HL-60 (cell line): ENCODE data around the gene BMP6.

ENCODE experiments used
- DNase-seq, 2 experiments: peaks; one replicate each; pipeline ENCODE4 v3.0.0-alpha.2; 2010 to 2020; ENCODE audit warnings: low read depth in 1 of 2, low spot score in 1 of 2
- H3K27ac ChIP-seq: fragments of 250-450 bp; sonication (Bioruptor Pico); replicated peaks from 2 replicates; pipeline ENCODE4 v1.5.1; 2020; ENCODE audit warnings: mild to moderate bottlenecking, moderate library complexity
- H3K27me3 ChIP-seq: fragments of 250-450 bp; sonication (Bioruptor Pico); 2 replicates; pipeline ENCODE4 v1.5.1; 2021; ENCODE audit warnings: mild to moderate bottlenecking, moderate library complexity; ENCODE audit not compliant: insufficient read depth, poor library complexity, severe bottlenecking
- H3K4me3 ChIP-seq: replicated peaks from 2 replicates; pipeline ENCODE4 v1.5.1; 2011; ENCODE audit warnings: mild to moderate bottlenecking, control low read depth, low read length; ENCODE audit not compliant: insufficient read depth
- GABPA ChIP-seq: IDR thresholded peaks from 2 replicates; pipeline ENCODE4 v1.6.1; 2012; ENCODE audit warnings: low read depth
- POLR2AphosphoS5 ChIP-seq: IDR thresholded peaks from 2 replicates; pipeline ENCODE4 v1.6.1; 2012; ENCODE audit warnings: low read depth
- REST ChIP-seq: IDR thresholded peaks from 2 replicates; pipeline ENCODE4 v1.6.1; 2012; ENCODE audit warnings: low read depth; ENCODE audit not compliant: insufficient replicate concordance
- SPI1 ChIP-seq: IDR thresholded peaks from 2 replicates; pipeline ENCODE4 v1.6.1; 2012; ENCODE audit warnings: low read depth, mild to moderate bottlenecking, borderline replicate concordance
- TF ChIP-seq, protein P1 (sequence below): IDR thresholded peaks from one replicate; pipeline ENCODE4 v1.5.1; 2011; ENCODE audit warnings: low read length, control low read depth, inconsistent platforms; ENCODE audit not compliant: insufficient read depth

The BMP6 gene

DNA sequence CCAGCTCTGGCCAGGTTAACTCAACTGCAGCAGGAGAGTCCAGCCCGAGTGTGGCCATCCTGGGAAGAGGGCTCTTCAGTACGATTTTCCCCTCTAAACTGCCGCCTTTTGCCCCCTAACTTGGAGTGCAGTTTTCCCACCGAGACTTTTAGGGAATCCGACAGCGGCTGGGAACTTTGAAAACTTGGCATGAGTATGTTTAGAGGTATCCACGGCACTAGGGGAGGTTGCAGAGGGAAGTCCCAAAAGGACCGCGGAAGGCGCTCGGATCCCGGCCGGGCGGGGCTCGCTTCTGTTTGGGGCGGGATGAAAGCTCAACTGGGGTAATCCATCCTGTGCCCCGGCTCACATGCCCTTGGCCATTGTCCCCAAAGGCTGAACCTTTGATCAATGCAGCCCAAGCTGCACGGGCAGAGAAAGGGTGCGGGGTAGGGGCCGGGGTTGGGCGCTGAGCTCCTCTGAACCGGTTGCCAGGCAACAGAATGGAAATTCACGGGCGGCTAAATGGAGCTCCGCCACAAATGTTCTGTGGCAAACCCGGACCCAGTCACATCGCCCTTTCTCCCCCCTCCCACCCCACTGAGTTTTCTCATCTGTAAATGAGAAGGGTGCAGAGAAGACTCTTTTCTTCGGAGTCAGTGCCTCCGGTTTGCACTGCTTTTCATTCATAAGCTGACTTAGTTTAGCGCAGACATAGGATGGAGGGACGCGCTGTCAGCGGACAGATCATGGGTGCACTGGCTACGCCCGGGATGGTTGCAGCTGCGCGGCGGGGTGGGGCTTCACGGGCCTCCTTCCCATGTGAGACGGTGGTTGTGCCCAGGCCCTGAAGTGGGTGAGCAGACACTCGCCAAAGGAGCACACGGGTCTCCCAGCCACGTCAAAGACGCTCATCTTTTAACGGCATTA is 2.3 kb downstream of the BMP6 start:
- no peak overlapping the region for H3K27ac ChIP-seq
- DNase-seq = peak in 1 of 2 experiments; percentile 14
- H3K27me3 ChIP-seq = peaks cover 54% of the 10 kb centered on the region
- TF ChIP-seq POLR2AphosphoS5 (no peak), REST (no peak), SPI1 (no peak), GABPA (no peak)
- TF ChIP-seq, protein P1, sequence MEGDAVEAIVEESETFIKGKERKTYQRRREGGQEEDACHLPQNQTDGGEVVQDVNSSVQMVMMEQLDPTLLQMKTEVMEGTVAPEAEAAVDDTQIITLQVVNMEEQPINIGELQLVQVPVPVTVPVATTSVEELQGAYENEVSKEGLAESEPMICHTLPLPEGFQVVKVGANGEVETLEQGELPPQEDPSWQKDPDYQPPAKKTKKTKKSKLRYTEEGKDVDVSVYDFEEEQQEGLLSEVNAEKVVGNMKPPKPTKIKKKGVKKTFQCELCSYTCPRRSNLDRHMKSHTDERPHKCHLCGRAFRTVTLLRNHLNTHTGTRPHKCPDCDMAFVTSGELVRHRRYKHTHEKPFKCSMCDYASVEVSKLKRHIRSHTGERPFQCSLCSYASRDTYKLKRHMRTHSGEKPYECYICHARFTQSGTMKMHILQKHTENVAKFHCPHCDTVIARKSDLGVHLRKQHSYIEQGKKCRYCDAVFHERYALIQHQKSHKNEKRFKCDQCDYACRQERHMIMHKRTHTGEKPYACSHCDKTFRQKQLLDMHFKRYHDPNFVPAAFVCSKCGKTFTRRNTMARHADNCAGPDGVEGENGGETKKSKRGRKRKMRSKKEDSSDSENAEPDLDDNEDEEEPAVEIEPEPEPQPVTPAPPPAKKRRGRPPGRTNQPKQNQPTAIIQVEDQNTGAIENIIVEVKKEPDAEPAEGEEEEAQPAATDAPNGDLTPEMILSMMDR = no peak
- H3K4me3 ChIP-seq = no peak overlapping the region

DNA sequence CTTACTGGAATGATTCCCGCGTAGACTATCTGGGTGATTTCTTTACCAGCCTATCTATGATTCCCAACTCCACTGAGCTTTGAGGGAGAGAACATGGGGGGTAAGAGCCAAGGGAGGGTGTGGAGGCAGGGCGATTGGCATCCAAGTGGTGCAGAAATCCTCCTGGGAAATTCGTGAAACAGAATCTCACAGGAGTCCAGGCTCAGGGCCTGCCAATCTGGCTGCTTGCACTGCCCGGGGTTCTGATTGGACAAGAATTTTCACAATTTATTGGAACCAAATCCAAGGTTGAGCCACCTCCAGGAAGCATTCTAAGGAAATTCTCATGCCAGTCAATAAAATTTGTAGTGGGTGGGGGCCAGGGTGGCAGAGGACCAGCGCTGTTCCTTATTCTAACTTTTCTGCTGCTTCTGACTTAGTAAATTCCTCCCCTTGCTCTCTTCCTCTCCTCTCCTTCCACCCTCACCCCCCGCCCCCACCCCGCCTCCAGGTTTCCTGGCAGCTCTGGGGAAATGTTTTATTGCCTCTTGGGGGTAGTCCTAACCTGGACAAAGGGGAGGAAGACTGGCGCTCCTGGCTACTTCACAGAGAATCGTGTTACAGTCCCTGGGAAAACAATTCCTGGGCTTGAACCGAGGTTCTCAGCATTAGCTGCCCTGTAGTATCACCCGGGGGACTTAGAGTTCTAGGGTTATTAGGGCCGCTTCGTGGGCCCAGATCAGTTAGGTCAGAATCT is 3.1 kb downstream of the BMP6 start:
- no peak overlapping the region for H3K27ac ChIP-seq
- no peak overlapping the region for H3K4me3 ChIP-seq
- DNase-seq = no peak
- TF ChIP-seq, protein P1 = no peak
- TF ChIP-seq GABPA = no peak
- no peak for TF ChIP-seq POLR2AphosphoS5
- no peak for TF ChIP-seq SPI1
- no peak for TF ChIP-seq REST
- peaks cover 50% of the 10 kb centered on the region for H3K27me3 ChIP-seq

- DNase-seq = no peak
- no peak for TF ChIP-seq SPI1
- peaks cover 38% of the 10 kb centered on the region for H3K27me3 ChIP-seq
- no peak overlapping the region for H3K4me3 ChIP-seq
- no peak overlapping the region for H3K27ac ChIP-seq
Measured at GRCh38 chr6:7730001-7730783, 4.3 kb downstream of the BMP6 start.
